Heart left ventricle (tissue), 13 donors: ENCODE results near the gene CHAMP1.

Experiments
- CTCF ChIP-seq, 12 donors: fragments of 200-600 bp; sonication (generic) in 4 of 12; IDR thresholded peaks; one replicate each; pipeline versions ENCODE4 v1.5.0 to v1.8.0; 2018 to 2022; ENCODE audit warnings: antibody characterized with exemption in 12 of 12, mild to moderate bottlenecking in 5 of 12
- POLR2A ChIP-seq, 2 donors: fragments of 450-650 bp; IDR thresholded peaks; one replicate each; pipeline ENCODE4 v1.6.1; 2017; ENCODE audit warnings: antibody characterized with exemption in 2 of 2, mild to moderate bottlenecking in 2 of 2, moderate library complexity in 2 of 2
- donor health status: ischemic (EF 13 %, LVEDD 7.1; RV severe dilation, severe dysfunction).
- donor health status: DM: no; HTN: yes; CAD: no.
- donor health status: DM: no; HTN: no; CAD: no.
- donor health status: ischemic (EF 25% LVEDD 6.9; RV normal size, moderate dysfunction).
- donor health status: ischemic (EF 25% LVEDD 5.7; RV mildly dilated, moderate dysfunction).
- donor health status: ischemic (EF 35%, LVEDD 5.7; RV mildly dilated, moderate dysfunction).
- donor health status: nonischemic (EF 11% LVEDD 7.7; RV severe dilation, severe dysfunction).
- donor health status: DM: yes; HTN: yes; CAD: no.
- donor health status: PGD.
- donor health status: ischemic (EF 29% LVEDD 5.4; RV normal size, mild dysfunction).
- donor health status: nonischemic (EF 23%, LVEDD 6.1; RV moderate dilation, normal function).

- no peak for TF ChIP-seq CTCF (IDR thresholded peaks at IDR 0.05)
- TF ChIP-seq POLR2A (IDR thresholded peaks at IDR 0.05): no peak
Observed at GRCh38 chr13:114304346-114305034, 9.8 kb upstream of the CHAMP1 start.
